ENCODE results near the gene GPC1. TPM values are rescaled to one million over a fixed set of nuclear protein-coding genes. Genes with fewer than 3 reads are reported as not detected.

Gene GPC1
- total RNA-seq, 2 donors from 2014 or later, result 37.8 to 69.7 TPM

DNA sequence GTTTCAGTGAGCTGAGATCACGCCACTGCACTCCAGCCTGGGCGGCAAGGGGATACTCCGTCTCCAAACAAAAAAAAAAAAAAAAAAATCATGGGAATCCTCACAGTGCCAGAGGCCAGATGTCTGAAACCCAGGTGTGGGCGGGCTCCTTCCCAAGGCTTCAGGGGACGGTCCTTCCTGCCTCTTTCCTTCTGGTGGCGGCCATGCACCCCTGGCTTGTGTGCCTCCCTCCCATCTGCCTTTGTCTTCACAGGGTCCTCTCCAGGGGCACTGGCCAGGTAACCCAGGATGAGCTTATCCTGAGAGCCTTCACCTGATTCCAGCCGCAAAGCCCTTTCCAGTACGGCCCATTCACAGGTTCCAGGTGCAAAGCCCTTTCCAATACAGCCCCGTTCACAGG is 40.9 kb upstream of the GPC1 start:
- Mint-ChIP-seq H3K27ac (no peak overlapping the region), H3K27me3 (ENCODE audit: insufficient read depth) (no peaks in the 10 kb centered on the region), H3K36me3 (ENCODE audit: low read depth) (no peaks in the 10 kb centered on the region), H3K9me3 (no peaks in the 10 kb centered on the region), H3K4me1 (no peaks in the 10 kb centered on the region), H3K4me3 (no peak overlapping the region)
- Histone ChIP-seq H3K36me3 (ENCODE audit: control insufficient read depth, insufficient read depth, low read length) (no peaks in the 10 kb centered on the region), H3K27ac (ENCODE audit: low read depth, low read length) (no peak overlapping the region), H3K4me1 (ENCODE audit: control insufficient read depth, insufficient read depth, low read length) (no peaks in the 10 kb centered on the region), H3K27me3 (ENCODE audit: control insufficient read depth, insufficient read depth, low read length, poor library complexity, severe bottlenecking) (no peaks in the 10 kb centered on the region), H3K9me3 (ENCODE audit: control insufficient read depth, low read length) (no peaks in the 10 kb centered on the region), H3K9ac (ENCODE audit: extremely low read depth, low read length, poor library complexity, severe bottlenecking) (no peak overlapping the region), H3K4me3 (ENCODE audit: low read length) (no peak overlapping the region)
- 90 to 91% methylated on average over 4 to 9 of the region's 9 CpGs for WGBS, 2 experiments (ENCODE audit: insufficient coverage in 1 of 2, insufficient read length in 1 of 2)
- peak; percentile 38 for DNase-seq
- TF ChIP-seq, protein P1, sequence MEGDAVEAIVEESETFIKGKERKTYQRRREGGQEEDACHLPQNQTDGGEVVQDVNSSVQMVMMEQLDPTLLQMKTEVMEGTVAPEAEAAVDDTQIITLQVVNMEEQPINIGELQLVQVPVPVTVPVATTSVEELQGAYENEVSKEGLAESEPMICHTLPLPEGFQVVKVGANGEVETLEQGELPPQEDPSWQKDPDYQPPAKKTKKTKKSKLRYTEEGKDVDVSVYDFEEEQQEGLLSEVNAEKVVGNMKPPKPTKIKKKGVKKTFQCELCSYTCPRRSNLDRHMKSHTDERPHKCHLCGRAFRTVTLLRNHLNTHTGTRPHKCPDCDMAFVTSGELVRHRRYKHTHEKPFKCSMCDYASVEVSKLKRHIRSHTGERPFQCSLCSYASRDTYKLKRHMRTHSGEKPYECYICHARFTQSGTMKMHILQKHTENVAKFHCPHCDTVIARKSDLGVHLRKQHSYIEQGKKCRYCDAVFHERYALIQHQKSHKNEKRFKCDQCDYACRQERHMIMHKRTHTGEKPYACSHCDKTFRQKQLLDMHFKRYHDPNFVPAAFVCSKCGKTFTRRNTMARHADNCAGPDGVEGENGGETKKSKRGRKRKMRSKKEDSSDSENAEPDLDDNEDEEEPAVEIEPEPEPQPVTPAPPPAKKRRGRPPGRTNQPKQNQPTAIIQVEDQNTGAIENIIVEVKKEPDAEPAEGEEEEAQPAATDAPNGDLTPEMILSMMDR (conservative IDR thresholded peaks at IDR 0.05), result no peak

DNA sequence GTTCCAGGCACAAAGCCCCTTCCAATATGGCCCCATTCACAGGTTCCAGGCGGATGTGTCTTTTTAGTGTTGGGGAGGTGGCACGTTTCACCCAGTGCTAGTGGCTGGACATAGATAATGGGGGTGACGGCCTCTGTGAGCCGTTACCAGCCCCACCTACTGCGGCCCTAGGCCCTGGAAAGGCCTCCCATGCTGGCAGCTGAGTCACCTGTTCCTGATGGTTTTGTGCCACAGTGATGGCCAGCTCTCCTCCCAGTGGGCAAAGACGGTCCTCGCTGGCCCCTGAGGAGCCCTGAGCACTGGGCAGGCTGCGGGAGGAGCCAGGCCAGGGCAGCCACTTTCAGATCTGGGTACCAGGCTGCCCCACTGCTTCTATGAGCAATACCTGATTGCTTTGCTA is 40.0 kb upstream of the GPC1 start:
- Mint-ChIP-seq H3K4me3 (no peak overlapping the region), H3K9me3 (no peaks in the 10 kb centered on the region), H3K36me3 (ENCODE audit: low read depth) (no peaks in the 10 kb centered on the region), H3K27ac (no peak overlapping the region), H3K27me3 (ENCODE audit: insufficient read depth) (no peaks in the 10 kb centered on the region), H3K4me1 (no peaks in the 10 kb centered on the region)
- Histone ChIP-seq H3K4me3 (ENCODE audit: low read length) (no peak overlapping the region), H3K27me3 (ENCODE audit: control insufficient read depth, insufficient read depth, low read length, poor library complexity, severe bottlenecking) (no peaks in the 10 kb centered on the region), H3K9me3 (ENCODE audit: control insufficient read depth, low read length) (no peaks in the 10 kb centered on the region), H3K4me1 (ENCODE audit: control insufficient read depth, insufficient read depth, low read length) (no peaks in the 10 kb centered on the region), H3K9ac (ENCODE audit: extremely low read depth, low read length, poor library complexity, severe bottlenecking) (no peak overlapping the region), H3K27ac (ENCODE audit: low read depth, low read length) (no peak overlapping the region), H3K36me3 (ENCODE audit: control insufficient read depth, insufficient read depth, low read length) (no peaks in the 10 kb centered on the region)
- WGBS, 2 experiments (ENCODE audit: insufficient coverage in 1 of 2, insufficient read length in 1 of 2), result 86 to 94% methylated on average over 3 to 8 of the region's 8 CpGs
- peak; percentile 30 for DNase-seq
- TF ChIP-seq, protein P1 (conservative IDR thresholded peaks at IDR 0.05), result no peak

GRCh38 chr2:240395896-240396622 is 39.4 kb upstream of the GPC1 start:
- 87 to 91% methylated on average over 8 to 10 of the region's 10 CpGs for WGBS, 2 experiments (ENCODE audit: insufficient coverage in 1 of 2, insufficient read length in 1 of 2)
- Histone ChIP-seq H3K9ac (ENCODE audit: extremely low read depth, low read length, poor library complexity, severe bottlenecking) (no peak overlapping the region), H3K27me3 (ENCODE audit: control insufficient read depth, insufficient read depth, low read length, poor library complexity, severe bottlenecking) (no peaks in the 10 kb centered on the region), H3K4me3 (ENCODE audit: low read length) (no peak overlapping the region), H3K27ac (ENCODE audit: low read depth, low read length) (no peak overlapping the region), H3K36me3 (ENCODE audit: control insufficient read depth, insufficient read depth, low read length) (no peaks in the 10 kb centered on the region), H3K9me3 (ENCODE audit: control insufficient read depth, low read length) (no peaks in the 10 kb centered on the region), H3K4me1 (ENCODE audit: control insufficient read depth, insufficient read depth, low read length) (no peaks in the 10 kb centered on the region)
- H3K4me1 Mint-ChIP-seq, result no peaks in the 10 kb centered on the region
- H3K27ac Mint-ChIP-seq, result no peak overlapping the region
- peak; percentile 20 for DNase-seq
- no peak overlapping the region for H3K4me3 Mint-ChIP-seq
- TF ChIP-seq, protein P1 (conservative IDR thresholded peaks at IDR 0.05), result no peak
- H3K27me3 Mint-ChIP-seq (ENCODE audit: insufficient read depth), result no peaks in the 10 kb centered on the region
- no peaks in the 10 kb centered on the region for H3K9me3 Mint-ChIP-seq
- no peaks in the 10 kb centered on the region for H3K36me3 Mint-ChIP-seq (ENCODE audit: low read depth)

Measured in endodermal cell (in vitro differentiated cells).